Endothelial cell of umbilical vein (primary cell): Measurements from ENCODE around the gene VIT. TPM values are rescaled to one million over a fixed set of nuclear protein-coding genes. Genes with fewer than 3 reads are reported as not detected.

Source experiments
- BruUV-seq: library from RNA; stranded (reverse); fragments of 400-500 nt; replicated peaks from 2 replicates; lab custom pipeline; 2021; lab: Mats Ljungman, UMichigan
- CTCF ChIA-PET: fragments of 300-600, 350-600 bp; sonication (Branson Sonifier 250); formaldehyde crosslinking; loops from one replicate; lab custom pipeline; 2021; ENCODE audit warnings: antibody characterized with exemption, inconsistent platforms; lab: Charles Lee
- POLR2A ChIA-PET: fragments of 300-600, 350-600 bp; sonication (Branson Sonifier 250); formaldehyde crosslinking; loops from one replicate; lab custom pipeline; 2021; ENCODE audit warnings: antibody characterized with exemption, inconsistent platforms; lab: Charles Lee
- DNase-seq: peaks from one replicate; pipeline ENCODE4 v3.0.0-alpha.2; 2011; ENCODE audit warnings: low read depth, low spot score
- FAIRE-seq: peaks from 2 replicates; lab custom pipeline; 2011; peaks lifted over from hg19 to GRCh38; lab: Jason Lieb, UNC
- H2AFZ ChIP-seq: 2 replicates; pipeline ENCODE4 v1.6.0; 2012; ENCODE audit warnings: low read depth, low read length, control low read depth, inconsistent platforms
- H3K27ac ChIP-seq: 2 replicates; pipeline ENCODE4 v1.5.1; 2011; ENCODE audit warnings: low read depth, mild to moderate bottlenecking, control low read depth, low read length, moderate library complexity; ENCODE audit not compliant: insufficient read depth
- H3K27me3 ChIP-seq, 2 experiments: 2 replicates each; pipeline versions ENCODE4 v1.6.0 to v1.6.1; 2011; ENCODE audit warnings: low read length in 2 of 2, mixed read lengths in 1 of 2; ENCODE audit not compliant: control insufficient read depth in 2 of 2, insufficient read depth in 2 of 2
- H3K36me3 ChIP-seq, 2 experiments: 2 replicates in 1 of 2; 3 replicates in 1 of 2; pipeline ENCODE4 v1.5.1; 2011; ENCODE audit warnings: low read length in 2 of 2, mild to moderate bottlenecking in 1 of 2, moderate library complexity in 1 of 2; ENCODE audit not compliant: control insufficient read depth in 2 of 2, insufficient read depth in 2 of 2; ENCODE audit errors: extremely low read depth in 1 of 2
- H3K4me1 ChIP-seq: 3 replicates; pipeline ENCODE4 v1.5.1; 2011; ENCODE audit warnings: mild to moderate bottlenecking, low read length; ENCODE audit not compliant: control insufficient read depth, insufficient read depth; ENCODE audit errors: extremely low read depth
- H3K4me2 ChIP-seq: 2 replicates; pipeline ENCODE4 v1.6.1; 2011; ENCODE audit warnings: low read length, control low read depth, mixed read lengths; ENCODE audit not compliant: insufficient read depth
- H3K4me3 ChIP-seq, 3 experiments: fragments of 200-600 bp in 1 of 3; sonication (generic), shearing (Covaris generic) in 1 of 3; replicated peaks in 1 of 3; 2 replicates each; pipeline ENCODE4 v1.5.1; 2011 to 2016; ENCODE audit warnings: control low read depth in 3 of 3, low read length in 3 of 3, mild to moderate bottlenecking in 2 of 3, inconsistent platforms in 1 of 3, low read depth in 1 of 3, moderate library complexity in 1 of 3; ENCODE audit not compliant: insufficient read depth in 1 of 3
- H3K79me2 ChIP-seq: 2 replicates; pipeline ENCODE4 v1.6.0; 2012; ENCODE audit warnings: low read length, inconsistent platforms; ENCODE audit not compliant: control insufficient read depth, insufficient read depth
- H3K9ac ChIP-seq: replicated peaks from 2 replicates; pipeline ENCODE3; 2011; ENCODE audit warnings: low read length, control low read depth; ENCODE audit not compliant: insufficient read depth; ENCODE audit errors: extremely low read depth
- H3K9me1 ChIP-seq: replicated peaks from 3 replicates; pipeline ENCODE4 v1.6.0; 2011; ENCODE audit warnings: mild to moderate bottlenecking, low read length; ENCODE audit not compliant: control insufficient read depth, insufficient read depth; ENCODE audit errors: extremely low read depth
- H3K9me3 ChIP-seq: replicated peaks from 2 replicates; pipeline ENCODE4 v1.5.1; 2012; ENCODE audit warnings: low read length, inconsistent platforms; ENCODE audit not compliant: control insufficient read depth, insufficient read depth
- H4K20me1 ChIP-seq: replicated peaks from 2 replicates; pipeline ENCODE3; 2011; ENCODE audit warnings: mild to moderate bottlenecking, low read length; ENCODE audit not compliant: control insufficient read depth, insufficient read depth; ENCODE audit errors: extremely low read depth
- EZH2 ChIP-seq: IDR thresholded peaks from 2 replicates; pipeline ENCODE4 v1.6.1; 2012; ENCODE audit warnings: borderline replicate concordance, low read depth, mild to moderate bottlenecking, moderate library complexity, low read length, inconsistent platforms; ENCODE audit not compliant: severe bottlenecking
- FOS ChIP-seq: IDR thresholded peaks from 2 replicates; pipeline ENCODE4 v1.6.1; 2011; ENCODE audit warnings: mild to moderate bottlenecking, low read length, moderate library complexity, borderline replicate concordance; ENCODE audit not compliant: insufficient read depth
- GATA2 ChIP-seq: IDR thresholded peaks from 2 replicates; pipeline ENCODE4 v1.7.0; 2011; ENCODE audit warnings: low read depth, mild to moderate bottlenecking, moderate library complexity, mixed read lengths, low read length; ENCODE audit not compliant: insufficient read length, insufficient read depth
- JUN ChIP-seq: IDR thresholded peaks from 2 replicates; pipeline ENCODE4 v1.6.1; 2011; ENCODE audit warnings: borderline replicate concordance, low read depth; ENCODE audit not compliant: insufficient read length, insufficient read depth
- MYC ChIP-seq: IDR thresholded peaks from one replicate; pipeline ENCODE4 v1.6.1; 2011; ENCODE audit warnings: mild to moderate bottlenecking, low read depth, low read length
- POLR2A ChIP-seq: IDR thresholded peaks from 2 replicates; pipeline ENCODE4 v1.6.1; 2012; ENCODE audit warnings: low read depth, mild to moderate bottlenecking, control low read depth, low read length
- POLR2AphosphoS5 ChIP-seq: IDR thresholded peaks from 2 replicates; pipeline ENCODE4 v1.6.1; 2012; ENCODE audit warnings: low read depth, mild to moderate bottlenecking, control low read depth, low read length, moderate library complexity; ENCODE audit not compliant: insufficient read depth
- dilution Hi-C: fragments of 300-500 bp; cut with MboI; formaldehyde crosslinking; loops from one replicate; pipeline ENCODE4 v1.15.0; 2019; ENCODE audit warnings: low sequenced_read_pairs; ENCODE audit not compliant: extremely low pct_ligation_motif_present
- intact Hi-C: fragments of 100-400 bp; cut with micrococcal nuclease; formaldehyde crosslinking; loops from one replicate; pipeline ENCODE4 v1.10.0; 2022
- polyA plus RNA-seq, 4 experiments: library from polyadenylated mRNA; depleted of rRNA in 3 of 4; stranded (reverse) in 3 of 4; unstranded in 1 of 4; fragments of >200 nt; gene quantifications; 2 replicates each; pipeline versions ENCODE4 v1.2.1 to v1.2.3, GENCODE V29; 2011 to 2012; ENCODE audit warnings: missing spikeins in 1 of 4
- total RNA-seq: library from RNA; stranded (reverse); gene quantifications from 2 replicates; pipeline ENCODE4 v1.2.3, GENCODE V29; 2021
- TF ChIP-seq, protein P1 (sequence below): IDR thresholded peaks from 2 replicates; pipeline ENCODE4 v1.6.1; 2011; ENCODE audit not compliant: insufficient read depth, insufficient read length
- TF ChIP-seq, protein P2 (sequence below), 2 donors: IDR thresholded peaks; 1 replicate in 1 of 2; 2 replicates in 1 of 2; pipeline ENCODE4 v1.5.1; 2011; ENCODE audit warnings: low read length in 2 of 2, mild to moderate bottlenecking in 2 of 2, moderate library complexity in 2 of 2, control low read depth in 1 of 2, inconsistent platforms in 1 of 2, low read depth in 1 of 2; ENCODE audit not compliant: insufficient read depth in 1 of 2; ENCODE audit errors: extremely low read depth in 1 of 2

The VIT gene
- total and polyA plus RNA-seq, 2 donors (not counting 3 experiments of a cell fraction or from before 2014, with no cell fraction given) = 0.54 to 0.88 TPM

DNA sequence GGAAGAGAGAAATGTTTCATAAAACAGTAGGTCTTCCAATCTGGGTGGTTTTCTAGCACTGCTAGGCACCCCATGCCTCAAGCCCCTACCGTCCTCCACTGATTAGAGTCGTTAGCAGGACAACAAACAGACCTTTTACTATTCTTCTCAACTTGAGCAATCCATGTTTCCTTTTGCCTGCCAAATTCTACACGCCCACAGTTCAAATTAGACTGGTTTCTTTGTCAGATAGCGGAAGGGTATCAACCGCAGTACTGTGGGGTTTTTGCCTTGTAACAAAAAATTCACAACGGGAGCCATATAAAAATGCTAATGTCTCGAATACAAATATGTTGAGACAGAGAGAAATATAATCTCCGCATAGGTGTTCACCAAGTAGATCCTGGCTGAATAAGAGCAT is 59.9 kb downstream of the VIT start:
- no TSS peak for BruUV-seq
- TF ChIP-seq FOS (no peak), POLR2AphosphoS5 (no peak), POLR2A (no peak), MYC (no peak), JUN (no peak), GATA2 (no peak), EZH2 (no peak)
- TF ChIP-seq, protein P1, sequence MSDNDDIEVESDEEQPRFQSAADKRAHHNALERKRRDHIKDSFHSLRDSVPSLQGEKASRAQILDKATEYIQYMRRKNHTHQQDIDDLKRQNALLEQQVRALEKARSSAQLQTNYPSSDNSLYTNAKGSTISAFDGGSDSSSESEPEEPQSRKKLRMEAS = no peak
- TF ChIP-seq, protein P2, sequence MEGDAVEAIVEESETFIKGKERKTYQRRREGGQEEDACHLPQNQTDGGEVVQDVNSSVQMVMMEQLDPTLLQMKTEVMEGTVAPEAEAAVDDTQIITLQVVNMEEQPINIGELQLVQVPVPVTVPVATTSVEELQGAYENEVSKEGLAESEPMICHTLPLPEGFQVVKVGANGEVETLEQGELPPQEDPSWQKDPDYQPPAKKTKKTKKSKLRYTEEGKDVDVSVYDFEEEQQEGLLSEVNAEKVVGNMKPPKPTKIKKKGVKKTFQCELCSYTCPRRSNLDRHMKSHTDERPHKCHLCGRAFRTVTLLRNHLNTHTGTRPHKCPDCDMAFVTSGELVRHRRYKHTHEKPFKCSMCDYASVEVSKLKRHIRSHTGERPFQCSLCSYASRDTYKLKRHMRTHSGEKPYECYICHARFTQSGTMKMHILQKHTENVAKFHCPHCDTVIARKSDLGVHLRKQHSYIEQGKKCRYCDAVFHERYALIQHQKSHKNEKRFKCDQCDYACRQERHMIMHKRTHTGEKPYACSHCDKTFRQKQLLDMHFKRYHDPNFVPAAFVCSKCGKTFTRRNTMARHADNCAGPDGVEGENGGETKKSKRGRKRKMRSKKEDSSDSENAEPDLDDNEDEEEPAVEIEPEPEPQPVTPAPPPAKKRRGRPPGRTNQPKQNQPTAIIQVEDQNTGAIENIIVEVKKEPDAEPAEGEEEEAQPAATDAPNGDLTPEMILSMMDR (IDR thresholded peaks at IDR 0.05; ENCODE audit: extremely low read depth in 1 of 2, insufficient read depth in 1 of 2, low read depth in 1 of 2, low read length in 2 of 2) = no peak
- H3K4me2 ChIP-seq = no peak overlapping the region
- dilution Hi-C loops = no loop called here
- H3K9me3 ChIP-seq = no peaks in the 10 kb centered on the region
- H3K9me1 ChIP-seq = no peaks in the 10 kb centered on the region
- ChIA-PET CTCF (interaction anchor here (0.6 kb wide), 1 partner anchor 11 kb away, joined by 3 read pairs; no protein-coding TSS in a partner anchor), POLR2A (no interaction called here)
- intact Hi-C loops = no loop called here
- FAIRE-seq (no peak), DNase-seq (no peak)
- no peaks in the 10 kb centered on the region for H3K27me3 ChIP-seq
- H2AFZ ChIP-seq = no peak overlapping the region
- no peaks in the 10 kb centered on the region for H3K36me3 ChIP-seq
- H3K27ac ChIP-seq = no peak overlapping the region
- H3K9ac ChIP-seq = no peak overlapping the region
- no peaks in the 10 kb centered on the region for H4K20me1 ChIP-seq
- no peaks in the 10 kb centered on the region for H3K79me2 ChIP-seq
- no peak overlapping the region for H3K4me3 ChIP-seq
- H3K4me1 ChIP-seq = peaks cover 6% of the 10 kb centered on the region
